GM12874 (cell line): ENCODE measurements around the gene UPP1.

Experiments used
- CTCF ChIP-seq: IDR thresholded peaks from 2 replicates; pipeline ENCODE4 v1.5.1; 2011; ENCODE audit warnings: low read depth, mild to moderate bottlenecking, control low read depth, low read length, moderate library complexity; ENCODE audit not compliant: insufficient read depth

The UPP1 gene

GRCh38 chr7:48113275-48113674 lies 24.2 kb downstream of the UPP1 start:
- TF ChIP-seq CTCF, result no peak

GRCh38 chr7:48114115-48114514 lies 25.1 kb downstream of the UPP1 start:
- no peak for TF ChIP-seq CTCF

GRCh38 chr7:48114589-48114988 lies 25.5 kb downstream of the UPP1 start:
- TF ChIP-seq CTCF, result no peak

- TF ChIP-seq CTCF, result no peak
Measured at GRCh38 chr7:48116043-48116442, 27.0 kb downstream of the UPP1 start.

GRCh38 chr7:48118041-48118440 lies 29.0 kb downstream of the UPP1 start:
- TF ChIP-seq CTCF, result no peak

- TF ChIP-seq CTCF, result no peak
Measured at GRCh38 chr7:48126037-48126436, 37.0 kb downstream of the UPP1 start.

- no peak for TF ChIP-seq CTCF
Measured at GRCh38 chr7:48130658-48131108, 41.6 kb downstream of the UPP1 start.

GRCh38 chr7:48132792-48133191 lies 43.7 kb downstream of the UPP1 start:
- no peak for TF ChIP-seq CTCF
